Measurements from ENCODE around the gene OSBPL9. TPM values are rescaled to one million over a fixed set of nuclear protein-coding genes. Genes with fewer than 3 reads are reported as not detected.
"Not testable (repeated sequence)": the region's sequence is repeated elsewhere in the genome, so short reads cannot be mapped to it uniquely, and the experiment has no call there.

OSBPL9 gene
- total RNA-seq, 4 donors from 2014 or later = 47.6 to 88.4 (median 56.8) TPM

- ATAC-seq (ENCODE audit: low FRiP score) (peak; percentile 95), DNase-seq (ENCODE audit: low spot score) (peak; percentile 62)
- TF ChIP-seq, protein P1, sequence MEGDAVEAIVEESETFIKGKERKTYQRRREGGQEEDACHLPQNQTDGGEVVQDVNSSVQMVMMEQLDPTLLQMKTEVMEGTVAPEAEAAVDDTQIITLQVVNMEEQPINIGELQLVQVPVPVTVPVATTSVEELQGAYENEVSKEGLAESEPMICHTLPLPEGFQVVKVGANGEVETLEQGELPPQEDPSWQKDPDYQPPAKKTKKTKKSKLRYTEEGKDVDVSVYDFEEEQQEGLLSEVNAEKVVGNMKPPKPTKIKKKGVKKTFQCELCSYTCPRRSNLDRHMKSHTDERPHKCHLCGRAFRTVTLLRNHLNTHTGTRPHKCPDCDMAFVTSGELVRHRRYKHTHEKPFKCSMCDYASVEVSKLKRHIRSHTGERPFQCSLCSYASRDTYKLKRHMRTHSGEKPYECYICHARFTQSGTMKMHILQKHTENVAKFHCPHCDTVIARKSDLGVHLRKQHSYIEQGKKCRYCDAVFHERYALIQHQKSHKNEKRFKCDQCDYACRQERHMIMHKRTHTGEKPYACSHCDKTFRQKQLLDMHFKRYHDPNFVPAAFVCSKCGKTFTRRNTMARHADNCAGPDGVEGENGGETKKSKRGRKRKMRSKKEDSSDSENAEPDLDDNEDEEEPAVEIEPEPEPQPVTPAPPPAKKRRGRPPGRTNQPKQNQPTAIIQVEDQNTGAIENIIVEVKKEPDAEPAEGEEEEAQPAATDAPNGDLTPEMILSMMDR (IDR thresholded peaks at IDR 0.05) = no peak
These were observed 112.4 kb downstream of the OSBPL9 start for GRCh38 chr1:51729156-51729823.

DNA sequence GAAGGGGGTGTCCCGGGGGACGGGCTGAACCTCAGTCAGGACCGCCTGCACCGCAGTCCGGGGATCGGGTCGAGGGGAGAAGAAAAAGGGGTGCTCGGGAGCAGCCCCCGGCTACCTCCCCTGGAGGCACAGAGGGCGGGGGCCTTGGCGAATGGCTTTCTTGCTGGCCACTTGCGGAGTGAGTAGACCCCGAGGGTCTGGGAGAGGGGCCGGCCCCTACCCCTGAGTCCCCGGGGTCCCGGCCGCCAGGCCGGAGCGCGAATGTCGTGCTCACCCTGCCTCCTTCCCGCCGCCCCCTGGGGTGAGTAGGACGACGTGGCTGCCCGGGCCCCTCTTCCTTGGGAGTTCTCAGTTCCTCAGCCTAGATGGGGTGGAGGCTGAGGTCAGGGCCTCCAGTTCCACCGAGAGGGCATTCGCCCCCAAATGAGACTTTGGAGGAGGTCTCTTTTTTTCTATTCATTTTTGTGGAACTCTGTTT, 113.0 kb downstream of the OSBPL9 start:
- TF ChIP-seq, protein P1 (IDR thresholded peaks at IDR 0.05) = no peak
- DNase-seq (ENCODE audit: low spot score) = no peak
- ATAC-seq (ENCODE audit: low FRiP score) = peak; percentile 60

GRCh38 chr1:51731998-51732397, 115.1 kb downstream of the OSBPL9 start:
- TF ChIP-seq, protein P1 (IDR thresholded peaks at IDR 0.05) = no peak

GRCh38 chr1:51732701-51733425, 116.0 kb downstream of the OSBPL9 start:
- TF ChIP-seq, protein P1 (IDR thresholded peaks at IDR 0.05) = no peak
- DNase-seq (ENCODE audit: low spot score) = no peak
- no peak for ATAC-seq (ENCODE audit: low FRiP score)

More at GRCh38 chr1:51731998-51732397, 115.1 kb downstream of the OSBPL9 start:
- no peak for DNase-seq (ENCODE audit: low spot score)
- ATAC-seq (ENCODE audit: low FRiP score) = no peak

- ATAC-seq (ENCODE audit: low FRiP score); DNase-seq (ENCODE audit: low spot score): not testable (repeated sequence)
These were observed 116.5 kb downstream of the OSBPL9 start for GRCh38 chr1:51733426-51733774.

- TF ChIP-seq, protein P1 (IDR thresholded peaks at IDR 0.05) = no peak
- DNase-seq (ENCODE audit: low spot score) = no peak
- ATAC-seq (ENCODE audit: low FRiP score) = no peak
These were observed 117.1 kb downstream of the OSBPL9 start for GRCh38 chr1:51733793-51734522.
